HFFc6 (cell line): ENCODE measurements around the gene CYP3A5. TPM values are rescaled to one million over a fixed set of nuclear protein-coding genes. Genes with fewer than 3 reads are reported as not detected.
A peak's percentile ranks its signal among the peaks of the same experiment; 100 is the strongest.

Experiments used
- DNase-seq: peaks from one replicate; pipeline ENCODE4 v3.0.0-alpha.2; 2018
- H3K27ac Mint-ChIP-seq: 2 replicates; pipeline ENCODE4 v1.8.0; 2020; ENCODE audit warnings: mild to moderate bottlenecking, mixed read lengths
- H3K27me3 Mint-ChIP-seq: 2 replicates; pipeline ENCODE4 v1.8.0; 2021; ENCODE audit warnings: mild to moderate bottlenecking, moderate library complexity, mixed read lengths; ENCODE audit not compliant: insufficient read depth
- H3K36me3 Mint-ChIP-seq: 2 replicates; pipeline ENCODE4 v1.8.0; 2021; ENCODE audit warnings: low read depth, mixed read lengths
- H3K4me1 Mint-ChIP-seq: 2 replicates; pipeline ENCODE4 v1.8.0; 2020; ENCODE audit warnings: low read depth, mixed read lengths
- H3K4me3 Mint-ChIP-seq: 2 replicates; pipeline ENCODE4 v1.8.0; 2020; ENCODE audit warnings: mild to moderate bottlenecking, moderate library complexity, mixed read lengths
- H3K9me3 Mint-ChIP-seq: 2 replicates; pipeline ENCODE4 v1.8.0; 2020; ENCODE audit warnings: mild to moderate bottlenecking, mixed read lengths
- CTCF ChIP-seq: fragments of 200-600 bp; sonication (generic); IDR thresholded peaks from 2 replicates; pipeline ENCODE4 v1.5.0; 2021; ENCODE audit warnings: antibody characterized with exemption, mild to moderate bottlenecking
- total RNA-seq, 6 experiments: library from RNA; stranded (reverse); fragmentation: NEBNext Ultra II Directional; extraction: Animal tissue kit (Norgen Biotek cat#: 25700); gene quantifications; 2 replicates in 1 of 6; 3 replicates in 5 of 6; pipeline ENCODE4 v1.2.3, GENCODE V29; 2021

CYP3A5 gene
- total RNA-seq, 6 experiments from 2014 or later, result 0.30 to 1.8 (median 0.48) TPM

- Mint-ChIP-seq H3K27ac (no peak overlapping the region), H3K27me3 (peaks cover 6% of the 10 kb centered on the region), H3K4me3 (no peak overlapping the region), H3K36me3 (peaks cover 4% of the 10 kb centered on the region), H3K4me1 (peaks cover 40% of the 10 kb centered on the region), H3K9me3 (no peaks in the 10 kb centered on the region)
- DNase-seq, result no peak
- no peak for TF ChIP-seq CTCF
Measured at GRCh38 chr7:99614495-99614894, 65.3 kb downstream of the CYP3A5 start.

DNA sequence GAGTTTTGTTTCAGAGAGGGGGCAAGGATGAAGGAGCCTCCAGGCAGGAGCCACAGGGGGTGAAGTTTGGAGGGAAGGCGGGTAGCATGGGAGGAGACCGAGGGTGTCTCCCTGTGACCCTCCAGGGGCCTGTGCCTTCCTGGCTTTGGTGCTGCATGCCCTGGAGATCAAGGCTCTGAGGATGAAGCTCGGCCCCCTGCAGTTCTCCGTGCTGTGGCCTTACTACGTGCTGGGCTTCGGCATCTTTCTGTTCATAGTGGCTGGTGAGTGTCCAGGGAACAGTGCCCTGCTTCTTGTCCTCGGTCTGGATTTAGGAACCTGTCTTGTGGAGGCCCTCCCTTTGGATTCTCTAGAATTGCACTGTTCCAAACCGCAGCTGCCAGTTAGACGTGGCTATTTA, 72.2 kb downstream of the CYP3A5 start:
- Mint-ChIP-seq H3K4me1 (no peaks in the 10 kb centered on the region), H3K9me3 (no peaks in the 10 kb centered on the region), H3K36me3 (no peaks in the 10 kb centered on the region), H3K27me3 (peaks cover 20% of the 10 kb centered on the region), H3K27ac (no peak overlapping the region), H3K4me3 (no peak overlapping the region)
- no peak for TF ChIP-seq CTCF
- DNase-seq, result no peak

- Mint-ChIP-seq H3K27ac (no peak overlapping the region), H3K4me1 (no peaks in the 10 kb centered on the region), H3K9me3 (no peaks in the 10 kb centered on the region), H3K27me3 (peaks cover 16% of the 10 kb centered on the region), H3K36me3 (no peaks in the 10 kb centered on the region), H3K4me3 (no peak overlapping the region)
- DNase-seq, result no peak
- no peak for TF ChIP-seq CTCF
Measured at GRCh38 chr7:99606531-99606930, 73.3 kb downstream of the CYP3A5 start.

DNA sequence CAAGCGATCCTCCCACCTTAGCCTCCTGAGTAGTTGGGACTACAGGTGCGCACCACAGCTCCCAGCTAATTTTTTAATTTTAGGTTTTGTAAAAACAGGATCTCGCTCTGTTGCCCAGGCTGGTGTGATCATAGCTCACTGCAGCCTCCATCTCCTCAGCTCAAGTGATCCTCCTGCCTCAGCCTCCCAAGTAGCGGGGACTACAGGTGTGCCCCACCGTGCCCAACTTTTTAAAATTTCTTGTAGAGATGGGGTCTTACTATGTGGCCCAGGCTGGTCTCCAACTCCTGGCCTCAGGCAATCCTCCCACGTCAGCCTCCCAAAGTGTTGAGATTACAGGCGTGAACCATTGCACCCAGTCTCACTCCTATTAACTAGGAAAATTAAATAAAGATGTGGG, 74.3 kb downstream of the CYP3A5 start:
- Mint-ChIP-seq H3K27ac (no peak overlapping the region), H3K27me3 (peaks cover 15% of the 10 kb centered on the region), H3K9me3 (no peaks in the 10 kb centered on the region), H3K4me3 (no peak overlapping the region), H3K36me3 (no peaks in the 10 kb centered on the region), H3K4me1 (no peaks in the 10 kb centered on the region)
- no peak for TF ChIP-seq CTCF
- no peak for DNase-seq

DNA sequence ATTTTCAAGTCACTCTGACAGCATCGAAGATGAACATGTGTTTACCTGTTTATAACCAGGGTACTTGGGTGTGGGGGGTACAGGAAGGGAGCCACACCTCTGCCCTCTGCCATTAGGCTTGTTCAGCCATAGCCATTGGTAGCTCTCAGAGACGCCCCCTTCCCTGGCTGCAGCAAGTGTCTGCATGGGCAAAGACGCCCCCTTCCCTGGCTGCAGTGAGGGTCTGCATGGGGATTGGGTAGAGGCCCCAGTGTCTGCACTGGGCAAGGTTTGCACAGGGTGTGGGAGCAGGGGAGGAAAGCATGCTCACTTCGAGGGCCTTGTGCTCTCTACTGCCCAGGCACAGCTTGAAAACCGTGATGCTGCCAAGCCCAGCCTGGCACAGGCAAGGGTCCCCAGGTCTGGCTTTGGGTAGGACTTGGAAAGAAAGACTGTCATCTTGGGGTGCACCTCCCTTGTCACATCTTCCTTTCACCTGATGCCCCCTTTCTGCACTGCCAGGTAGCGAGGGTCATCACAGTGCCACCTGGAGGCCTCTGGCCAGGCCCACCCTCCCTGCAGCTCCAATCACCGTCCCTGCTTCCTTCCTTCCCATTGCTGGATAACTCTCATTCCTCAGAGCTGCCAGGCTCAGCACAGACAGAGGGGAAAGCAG, 78.0 kb downstream of the CYP3A5 start:
- peak; percentile 23; the same call in 1 of the 2 replicates for TF ChIP-seq CTCF
- no peak overlapping the region for H3K27ac Mint-ChIP-seq
- H3K4me3 Mint-ChIP-seq, result no peak overlapping the region
- H3K4me1 Mint-ChIP-seq, result no peaks in the 10 kb centered on the region
- no peak for DNase-seq
- H3K9me3 Mint-ChIP-seq, result no peaks in the 10 kb centered on the region
- H3K27me3 Mint-ChIP-seq, result peaks cover 5% of the 10 kb centered on the region
- H3K36me3 Mint-ChIP-seq, result no peaks in the 10 kb centered on the region
